Measurements from ENCODE around the gene RRAS. TPM values are rescaled to one million over a fixed set of nuclear protein-coding genes. Genes with fewer than 3 reads are reported as not detected.

The RRAS gene
- polyA plus RNA-seq, 1 of the 3 experiments (the other 2 are of a cell fraction), result 141 TPM

DNA sequence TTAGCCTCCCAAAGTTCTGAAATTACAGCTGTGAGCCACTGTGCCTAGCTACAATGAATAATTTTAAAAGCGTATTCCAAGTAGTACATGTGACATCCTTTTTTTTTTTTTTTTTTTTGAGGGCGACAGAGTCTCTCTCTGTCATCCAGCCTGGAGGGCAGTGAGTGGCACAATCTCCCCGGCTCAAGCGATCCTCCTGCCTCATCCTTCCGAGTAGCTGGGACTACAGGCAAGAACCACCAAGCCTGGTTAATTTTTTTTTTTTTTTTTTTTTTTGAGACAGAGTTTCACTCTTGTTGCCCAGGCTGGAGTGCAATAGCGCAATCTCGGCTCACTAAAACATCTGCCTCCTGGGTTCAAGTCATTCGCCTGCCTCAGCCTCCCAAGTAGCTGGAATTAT, 52.7 kb downstream of the RRAS start:
- peaks cover 7% of the 10 kb centered on the region for H3K79me2 ChIP-seq (ENCODE audit: insufficient read depth)
- no peaks in the 10 kb centered on the region for H3K27me3 ChIP-seq (ENCODE audit: insufficient read depth)
- no peak for TF ChIP-seq MEF2A (IDR thresholded peaks at IDR 0.05; ENCODE audit: borderline replicate concordance, low read depth)
- TF ChIP-seq EZH2phosphoT487 (IDR thresholded peaks at IDR 0.05; ENCODE audit: borderline replicate concordance, low read depth), result no peak
- TF ChIP-seq, protein P1, sequence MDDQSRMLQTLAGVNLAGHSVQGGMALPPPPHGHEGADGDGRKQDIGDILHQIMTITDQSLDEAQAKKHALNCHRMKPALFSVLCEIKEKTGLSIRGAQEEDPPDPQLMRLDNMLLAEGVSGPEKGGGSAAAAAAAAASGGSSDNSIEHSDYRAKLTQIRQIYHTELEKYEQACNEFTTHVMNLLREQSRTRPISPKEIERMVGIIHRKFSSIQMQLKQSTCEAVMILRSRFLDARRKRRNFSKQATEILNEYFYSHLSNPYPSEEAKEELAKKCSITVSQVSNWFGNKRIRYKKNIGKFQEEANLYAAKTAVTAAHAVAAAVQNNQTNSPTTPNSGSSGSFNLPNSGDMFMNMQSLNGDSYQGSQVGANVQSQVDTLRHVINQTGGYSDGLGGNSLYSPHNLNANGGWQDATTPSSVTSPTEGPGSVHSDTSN (IDR thresholded peaks at IDR 0.05), result no peak
- no peak for TF ChIP-seq TAF1 (IDR thresholded peaks at IDR 0.05; ENCODE audit: borderline replicate concordance, low read depth, low read length)
- TF ChIP-seq YY1 (IDR thresholded peaks at IDR 0.05; ENCODE audit: low read depth), result no peak
- no peak for TF ChIP-seq NRF1 (IDR thresholded peaks at IDR 0.05; ENCODE audit: low read depth, low read length)
- TF ChIP-seq, protein P2, sequence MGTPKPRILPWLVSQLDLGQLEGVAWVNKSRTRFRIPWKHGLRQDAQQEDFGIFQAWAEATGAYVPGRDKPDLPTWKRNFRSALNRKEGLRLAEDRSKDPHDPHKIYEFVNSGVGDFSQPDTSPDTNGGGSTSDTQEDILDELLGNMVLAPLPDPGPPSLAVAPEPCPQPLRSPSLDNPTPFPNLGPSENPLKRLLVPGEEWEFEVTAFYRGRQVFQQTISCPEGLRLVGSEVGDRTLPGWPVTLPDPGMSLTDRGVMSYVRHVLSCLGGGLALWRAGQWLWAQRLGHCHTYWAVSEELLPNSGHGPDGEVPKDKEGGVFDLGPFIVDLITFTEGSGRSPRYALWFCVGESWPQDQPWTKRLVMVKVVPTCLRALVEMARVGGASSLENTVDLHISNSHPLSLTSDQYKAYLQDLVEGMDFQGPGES (IDR thresholded peaks at IDR 0.05; ENCODE audit: low read depth, low read length), result no peak
- TF ChIP-seq FOXM1 (IDR thresholded peaks at IDR 0.05; ENCODE audit: low read depth), result no peak
- TF ChIP-seq EP300 (IDR thresholded peaks at IDR 0.05; ENCODE audit: borderline replicate concordance in 1 of 2, low read depth in 1 of 2, low read length in 1 of 2), result no peak
- no peak for TF ChIP-seq RAD21 (IDR thresholded peaks at IDR 0.05; ENCODE audit: low read length)
- no peak for TF ChIP-seq RXRA (IDR thresholded peaks at IDR 0.05; ENCODE audit: borderline replicate concordance, low read depth)
- no peak for TF ChIP-seq MXI1 (IDR thresholded peaks at IDR 0.05; ENCODE audit: low read depth, low read length)
- TF ChIP-seq TCF12 (IDR thresholded peaks at IDR 0.05), result no peak
- DNase-seq, result no peak
- POLR2A ChIA-PET, result no interaction called here
- H3K9me2 ChIP-seq, result no peaks in the 10 kb centered on the region
- H4K20me1 ChIP-seq (ENCODE audit: insufficient read depth), result peaks cover 2% of the 10 kb centered on the region
- no peak overlapping the region for H3K4me3 ChIP-seq (ENCODE audit: low read depth in 2 of 2, low read length in 1 of 2)
- H3K9me3 ChIP-seq, result no peaks in the 10 kb centered on the region
- no peaks in the 10 kb centered on the region for H3K36me3 ChIP-seq (replicated peaks in 1 of 2; ENCODE audit: control insufficient read depth in 1 of 2, insufficient read depth in 2 of 2, low read length in 1 of 2)
- no peak overlapping the region for H3K27ac ChIP-seq (ENCODE audit: low read depth in 2 of 2, low read length in 1 of 2)
- no peak overlapping the region for H3K4me2 ChIP-seq
- H2AFZ ChIP-seq (ENCODE audit: low read depth), result no peak overlapping the region
- H3F3A ChIP-seq (replicated peaks; ENCODE audit: insufficient read depth), result peaks cover 16% of the 10 kb centered on the region
- 80% methylated on average over 8 of the region's 8 CpGs for WGBS (ENCODE audit: low lambda C conversion rate)
- no peak overlapping the region for H3K9ac ChIP-seq
- H3K4me1 ChIP-seq (ENCODE audit: control insufficient read depth in 1 of 2, insufficient read depth in 2 of 2, low read depth in 1 of 2, low read length in 1 of 2), result peaks cover 0 to 9% of the 10 kb centered on the region in 2 experiments; a peak in 1 of 4 replicates
- CTCF ChIA-PET, result interaction anchor here (1.3 to 1.8 kb wide), 2 partner anchors 17 to 85 kb away, joined by 5 to 6 read pairs; no protein-coding TSS in a partner anchor

Small RNA genes lying within 50 kb of the gene (small RNA-seq; reads per million reads assigned to genes)
- 0 to 2.1 (median 0) reads per million in 7 experiments for gene MIR5088

Other genes starting within 250 kb of the RRAS start
- gene PTH2, start 216.7 kb downstream of the RRAS start, polyA plus RNA-seq (2012; rRNA removed), result not detected in 2 replicates
- not detected in 2 replicates for gene GFY, start 214.8 kb downstream of the RRAS start, polyA plus RNA-seq (2012; rRNA removed)
- gene SLC17A7, start 198.6 kb downstream of the RRAS start, polyA plus RNA-seq (2012; rRNA removed), result 0.39 and 0.59 TPM in 2 replicates
- gene PIH1D1, start 188.3 kb downstream of the RRAS start, polyA plus RNA-seq (2012; rRNA removed), result 145 and 157 TPM in 2 replicates
- 13.6 and 15.7 TPM in 2 replicates for gene ALDH16A1, start 186.9 kb downstream of the RRAS start, polyA plus RNA-seq (2012; rRNA removed)
- 4.0 and 6.4 TPM in 2 replicates for gene FLT3LG, start 165.9 kb downstream of the RRAS start, polyA plus RNA-seq (2012; rRNA removed)
- 2,604 and 2,748 TPM in 2 replicates for gene RPL13A, start 152.5 kb downstream of the RRAS start, polyA plus RNA-seq (2012; rRNA removed)
- 6,915 and 7,579 TPM in 2 replicates for gene RPS11, start 143.7 kb downstream of the RRAS start, polyA plus RNA-seq (2012; rRNA removed)
- 75.3 and 91.4 TPM in 2 replicates for gene FCGRT, start 127.5 kb downstream of the RRAS start, polyA plus RNA-seq (2012; rRNA removed)
- 1.4 and 1.8 TPM in 2 replicates for gene RCN3, start 112.1 kb downstream of the RRAS start, polyA plus RNA-seq (2012; rRNA removed)
- gene NOSIP, start 59.6 kb downstream of the RRAS start, polyA plus RNA-seq (2012; rRNA removed), result 101 and 128 TPM in 2 replicates
- 0.42 and 0.44 TPM in 2 replicates for gene PRRG2, start 58.8 kb downstream of the RRAS start, polyA plus RNA-seq (2012; rRNA removed)
- 0.71 and 1.7 TPM in 2 replicates for gene PRR12, start 49.0 kb downstream of the RRAS start, polyA plus RNA-seq (2012; rRNA removed)
- gene SCAF1, start 2.1 kb upstream of the RRAS start, polyA plus RNA-seq (2012; rRNA removed), result 5.5 and 9.5 TPM in 2 replicates
- gene IRF3, start 25.7 kb upstream of the RRAS start, polyA plus RNA-seq (2012; rRNA removed), result 85.9 and 112 TPM in 2 replicates
- 20.3 and 27.9 TPM in 2 replicates for gene BCL2L12, start 25.8 kb upstream of the RRAS start, polyA plus RNA-seq (2012; rRNA removed)
- 774 and 789 TPM in 2 replicates for gene PRMT1, start 37.1 kb upstream of the RRAS start, polyA plus RNA-seq (2012; rRNA removed)
- 1.3 TPM in 2 replicates for gene ADM5, start 49.5 kb upstream of the RRAS start, polyA plus RNA-seq (2012; rRNA removed)
- gene CPT1C, start 51.0 kb upstream of the RRAS start, polyA plus RNA-seq (2012; rRNA removed), result 118 and 139 TPM in 2 replicates
- not detected in 2 replicates for gene TSKS, start 123.2 kb upstream of the RRAS start, polyA plus RNA-seq (2012; rRNA removed)
- gene AP2A1, start 126.9 kb upstream of the RRAS start, polyA plus RNA-seq (2012; rRNA removed), result 59.6 and 74.8 TPM in 2 replicates
- gene FUZ, start 173.1 kb upstream of the RRAS start, polyA plus RNA-seq (2012; rRNA removed), result 23.7 and 29.9 TPM in 2 replicates
- 15.7 and 30.2 TPM in 2 replicates for gene MED25, start 178.1 kb upstream of the RRAS start, polyA plus RNA-seq (2012; rRNA removed)
- 56.1 and 95.0 TPM in 2 replicates for gene PTOV1, start 211.0 kb upstream of the RRAS start, polyA plus RNA-seq (2012; rRNA removed)
- gene PNKP, start 227.4 kb upstream of the RRAS start, polyA plus RNA-seq (2012; rRNA removed), result 45.5 and 52.0 TPM in 2 replicates
- 56.7 and 63.7 TPM in 2 replicates for gene AKT1S1, start 237.2 kb upstream of the RRAS start, polyA plus RNA-seq (2012; rRNA removed)
- 27.3 and 28.3 TPM in 2 replicates for gene TBC1D17, start 237.6 kb upstream of the RRAS start, polyA plus RNA-seq (2012; rRNA removed)

Measured in SK-N-SH (cell line).